GM12891 (cell line): ENCODE data around the gene UVSSA.
A peak's percentile ranks its signal among the peaks of the same experiment; 100 is the strongest.

Experiments
- DNase-seq: peaks from one replicate; pipeline ENCODE4 v3.0.0; 2011; ENCODE audit warnings: low spot score; ENCODE audit not compliant: insufficient read length
- FAIRE-seq: peaks from 2 replicates; lab custom pipeline; 2011; peaks lifted over from hg19 to GRCh38; lab: Jason Lieb, UNC
- PAX5 ChIP-seq: IDR thresholded peaks from 2 replicates; pipeline ENCODE4 v1.6.1; 2011; ENCODE audit warnings: low read length, moderate library complexity, mild to moderate bottlenecking; ENCODE audit not compliant: insufficient read depth, severe bottlenecking
- POLR2A ChIP-seq: IDR thresholded peaks from 2 replicates; pipeline ENCODE4 v1.6.1; 2011; ENCODE audit warnings: low read depth, low read length, control low read depth
- POLR2AphosphoS5 ChIP-seq: IDR thresholded peaks from 2 replicates; pipeline ENCODE4 v1.6.1; 2011; ENCODE audit warnings: low read depth, low read length, control low read depth
- POU2F2 ChIP-seq: IDR thresholded peaks from 2 replicates; pipeline ENCODE4 v1.6.1; 2011; ENCODE audit warnings: low read depth, mild to moderate bottlenecking, control low read depth, low read length, moderate library complexity
- SPI1 ChIP-seq: IDR thresholded peaks from 2 replicates; pipeline ENCODE4 v1.6.1; 2011; ENCODE audit warnings: low read depth, low read length, control low read depth
- TAF1 ChIP-seq: IDR thresholded peaks from 2 replicates; pipeline ENCODE4 v1.6.1; 2011; ENCODE audit warnings: low read depth, low read length, control low read depth

The UVSSA gene

DNA sequence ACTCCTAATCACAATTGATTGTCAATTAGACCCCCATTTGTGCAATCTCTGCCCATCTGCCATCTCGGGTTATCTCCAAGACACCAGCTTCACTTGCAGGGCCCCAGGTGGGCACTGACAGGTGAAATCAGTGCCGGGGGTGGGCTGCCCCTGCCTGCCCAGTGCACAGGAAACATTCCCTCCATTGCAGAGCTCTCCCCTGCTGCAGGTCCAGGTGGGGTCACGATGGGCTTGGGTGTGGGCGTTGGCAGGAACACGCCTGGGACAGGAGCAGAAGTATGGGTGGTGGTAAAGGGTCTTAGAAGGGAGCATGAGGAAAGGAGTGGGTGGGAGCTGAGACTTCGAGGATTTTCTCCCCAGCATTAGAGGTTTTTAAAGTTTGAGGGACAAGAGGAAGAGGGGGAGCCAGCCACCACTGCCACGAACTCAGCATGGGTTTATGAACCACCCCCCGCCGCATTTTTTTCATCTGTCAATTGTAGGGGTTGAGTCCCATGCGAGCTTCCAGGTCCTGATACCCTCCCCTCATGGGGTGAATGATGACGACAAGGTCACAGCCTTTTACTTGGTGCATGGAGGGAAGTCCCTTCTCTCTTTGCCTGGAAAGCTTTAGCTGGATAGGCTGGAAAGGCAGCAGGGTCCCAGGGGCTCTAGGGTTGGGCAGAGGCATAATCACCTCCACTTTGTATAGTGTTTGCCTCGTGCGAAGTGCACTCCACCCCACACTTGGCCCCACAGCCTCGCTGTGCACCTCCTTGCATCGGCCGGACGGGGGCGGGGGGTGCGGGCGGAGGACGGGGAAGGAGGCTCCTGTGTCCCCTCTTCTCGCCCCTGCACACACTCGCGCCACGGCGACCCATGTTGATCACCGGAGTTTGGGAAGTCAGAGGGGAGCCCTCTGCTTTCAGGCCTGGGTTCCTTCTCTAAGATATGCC, 62.8 kb downstream of the UVSSA start:
- TF ChIP-seq PAX5 (no peak), POLR2AphosphoS5 (no peak), POU2F2 (no peak), TAF1 (no peak), POLR2A (no peak), SPI1 (no peak)
- DNase-seq = peak; percentile 25
- no peak for FAIRE-seq

DNA sequence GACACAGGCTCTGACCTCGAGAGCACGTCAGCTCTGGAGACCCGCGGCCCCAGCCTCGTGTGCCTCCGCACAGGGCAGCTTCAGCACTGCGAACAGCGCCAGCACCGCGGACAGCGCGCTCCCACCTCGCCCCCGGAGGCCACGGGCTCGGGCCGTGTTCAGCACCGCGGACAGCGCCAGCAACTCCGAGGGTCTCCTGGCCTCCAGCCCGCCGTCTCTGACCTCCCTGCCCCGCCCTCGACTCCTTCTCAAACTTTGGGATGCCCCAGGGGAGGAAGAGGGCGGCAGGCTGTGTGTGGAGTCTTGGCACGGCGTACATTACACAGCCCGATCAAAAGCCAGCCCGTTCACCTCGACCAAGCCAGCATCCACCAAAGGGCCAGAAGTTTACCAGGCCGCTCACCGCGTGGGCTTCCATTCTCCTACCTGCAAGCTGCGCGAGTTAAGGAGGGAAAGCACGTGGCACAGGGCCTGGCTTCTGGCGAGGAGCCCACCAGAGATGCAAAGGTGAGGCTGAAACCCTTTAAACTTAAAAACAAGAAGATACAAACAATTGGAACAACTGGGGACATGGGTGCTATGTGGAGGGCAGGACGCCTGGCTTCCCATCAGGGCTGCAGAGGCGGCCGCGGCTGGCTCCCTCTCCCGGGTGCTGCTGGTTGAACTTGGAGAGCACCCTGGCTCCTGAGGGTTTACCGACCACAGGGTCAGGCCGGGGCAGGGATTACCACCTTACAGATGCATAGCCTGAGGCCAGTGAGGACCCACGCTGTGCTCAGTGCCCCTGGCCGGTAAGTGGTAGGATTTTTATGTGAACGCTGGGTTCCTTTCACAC, 63.7 kb downstream of the UVSSA start:
- FAIRE-seq (no peak), DNase-seq (peak; percentile 59)

DNA sequence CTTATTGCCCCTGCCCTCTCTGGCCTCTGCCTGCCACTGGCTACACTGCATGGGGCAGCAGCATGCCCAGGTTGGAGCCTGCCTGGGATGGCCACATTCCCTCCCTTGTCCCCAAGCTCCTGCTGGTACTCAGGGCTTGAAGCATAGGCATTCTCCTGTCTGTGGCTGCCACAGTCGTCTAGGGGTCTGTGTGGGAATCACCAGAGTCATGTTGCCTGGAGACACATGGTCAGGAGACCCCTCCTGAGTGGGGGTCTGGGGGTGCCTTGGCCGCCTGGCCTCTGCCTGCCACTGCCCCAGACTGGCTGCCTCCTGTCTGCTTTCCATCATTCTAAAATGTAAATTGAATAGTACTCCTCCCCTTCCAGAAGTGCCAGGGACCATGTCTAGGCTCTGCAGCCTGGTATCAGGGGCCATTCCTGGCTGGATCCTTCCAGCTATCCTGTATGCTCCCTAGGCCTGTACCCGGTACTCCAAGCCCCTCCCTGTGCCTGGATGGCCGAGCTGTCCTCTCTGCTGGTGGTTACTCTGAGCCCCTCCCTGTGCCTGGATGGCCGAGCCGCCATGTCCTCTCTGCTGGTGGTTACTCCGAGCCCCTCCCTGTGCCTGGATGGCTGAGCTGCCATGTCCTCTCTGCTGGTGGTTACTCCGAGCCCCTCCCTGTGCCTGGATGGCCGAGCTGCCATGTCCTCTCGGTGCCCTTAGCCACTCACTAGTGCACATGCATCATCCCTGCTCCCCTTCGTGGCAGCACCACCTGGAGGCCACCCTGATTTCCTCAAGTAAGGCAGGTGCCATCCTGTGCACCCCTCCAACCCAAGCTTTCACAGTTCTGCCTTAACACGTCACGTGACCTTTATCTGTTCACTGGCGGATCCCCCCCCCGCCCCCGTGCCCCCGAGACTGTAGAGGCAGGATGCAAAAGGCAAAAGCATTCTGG, 64.7 kb downstream of the UVSSA start:
- FAIRE-seq (no peak), DNase-seq (peak; percentile 28)
- TF ChIP-seq POLR2A (no peak), TAF1 (no peak), SPI1 (no peak), POLR2AphosphoS5 (no peak), POU2F2 (no peak), PAX5 (no peak)

More for the DNA sequence above, 63.7 kb downstream of the UVSSA start:
- TF ChIP-seq POU2F2 (no peak), TAF1 (no peak), POLR2AphosphoS5 (no peak), POLR2A (no peak), PAX5 (no peak), SPI1 (no peak)

DNA sequence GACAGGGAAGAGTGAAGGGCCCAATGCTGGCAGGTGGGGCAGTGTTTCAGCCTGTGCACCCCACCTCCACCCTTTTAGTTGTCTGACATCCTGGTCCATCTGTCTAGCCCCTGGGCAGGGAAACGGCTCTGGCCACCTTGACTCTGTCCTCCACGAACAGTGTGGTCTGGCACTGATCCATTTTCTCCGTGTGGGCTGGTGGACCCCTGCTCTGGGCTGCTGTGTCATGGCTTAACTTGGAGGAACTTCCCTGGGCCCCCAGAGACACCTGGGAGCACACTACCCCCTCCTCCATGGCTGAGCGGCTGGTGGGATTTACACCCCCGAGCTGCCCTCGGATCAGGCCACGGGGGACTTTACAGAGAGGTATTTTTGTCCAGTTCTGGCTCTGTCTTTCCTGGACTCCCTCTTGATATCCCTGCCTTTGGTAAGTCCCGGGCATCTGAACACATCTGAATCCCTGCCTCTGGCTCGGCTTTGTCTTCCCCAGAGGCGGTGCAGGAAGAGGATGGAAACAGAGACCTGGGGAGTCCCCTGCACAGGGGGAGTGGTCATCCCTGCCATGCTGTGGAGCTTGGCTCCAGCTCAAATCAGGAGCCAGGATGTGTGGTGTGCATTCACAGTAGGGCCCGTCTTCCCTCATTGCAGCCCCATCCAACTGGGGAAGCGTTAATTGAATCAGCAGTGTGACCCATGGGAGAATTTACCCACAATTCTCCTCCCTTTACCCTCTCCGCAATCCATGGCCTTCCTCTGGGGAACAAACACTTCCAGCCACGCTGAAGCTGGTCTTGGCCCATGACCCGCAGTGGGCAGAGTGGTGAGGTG, 65.6 kb downstream of the UVSSA start:
- FAIRE-seq = no peak
- DNase-seq = no peak
- no peak for TF ChIP-seq POU2F2
- TF ChIP-seq TAF1 = no peak
- TF ChIP-seq POLR2A = no peak
- TF ChIP-seq SPI1 = no peak
- no peak for TF ChIP-seq POLR2AphosphoS5
- TF ChIP-seq PAX5 = no peak

DNA sequence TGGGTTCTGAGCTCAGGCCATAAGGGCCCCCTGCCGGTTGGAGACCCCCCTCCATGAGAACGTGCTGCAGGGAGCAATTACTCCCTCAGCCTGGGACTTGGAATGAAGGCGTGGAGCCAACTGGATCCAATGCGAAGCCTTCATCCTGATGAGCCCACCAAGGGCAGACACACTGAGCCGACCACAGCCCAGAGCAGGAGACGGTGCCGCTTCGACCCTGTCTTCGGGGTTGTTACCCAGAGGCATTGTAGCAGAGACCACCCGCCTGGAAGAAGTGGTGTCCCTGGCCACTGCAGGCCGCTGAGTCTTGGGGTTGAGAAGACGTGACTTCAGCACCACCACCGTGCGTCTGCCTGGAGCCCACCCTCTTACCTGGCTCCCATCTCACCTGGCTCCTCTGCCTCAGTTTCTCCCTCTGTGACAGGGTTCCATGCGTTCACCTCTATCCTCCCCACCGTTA, 66.2 kb downstream of the UVSSA start:
- no peak for DNase-seq
- no peak for FAIRE-seq
- no peak for TF ChIP-seq POU2F2
- TF ChIP-seq SPI1 = no peak
- TF ChIP-seq TAF1 = no peak
- TF ChIP-seq POLR2A = no peak
- no peak for TF ChIP-seq POLR2AphosphoS5
- no peak for TF ChIP-seq PAX5

DNA sequence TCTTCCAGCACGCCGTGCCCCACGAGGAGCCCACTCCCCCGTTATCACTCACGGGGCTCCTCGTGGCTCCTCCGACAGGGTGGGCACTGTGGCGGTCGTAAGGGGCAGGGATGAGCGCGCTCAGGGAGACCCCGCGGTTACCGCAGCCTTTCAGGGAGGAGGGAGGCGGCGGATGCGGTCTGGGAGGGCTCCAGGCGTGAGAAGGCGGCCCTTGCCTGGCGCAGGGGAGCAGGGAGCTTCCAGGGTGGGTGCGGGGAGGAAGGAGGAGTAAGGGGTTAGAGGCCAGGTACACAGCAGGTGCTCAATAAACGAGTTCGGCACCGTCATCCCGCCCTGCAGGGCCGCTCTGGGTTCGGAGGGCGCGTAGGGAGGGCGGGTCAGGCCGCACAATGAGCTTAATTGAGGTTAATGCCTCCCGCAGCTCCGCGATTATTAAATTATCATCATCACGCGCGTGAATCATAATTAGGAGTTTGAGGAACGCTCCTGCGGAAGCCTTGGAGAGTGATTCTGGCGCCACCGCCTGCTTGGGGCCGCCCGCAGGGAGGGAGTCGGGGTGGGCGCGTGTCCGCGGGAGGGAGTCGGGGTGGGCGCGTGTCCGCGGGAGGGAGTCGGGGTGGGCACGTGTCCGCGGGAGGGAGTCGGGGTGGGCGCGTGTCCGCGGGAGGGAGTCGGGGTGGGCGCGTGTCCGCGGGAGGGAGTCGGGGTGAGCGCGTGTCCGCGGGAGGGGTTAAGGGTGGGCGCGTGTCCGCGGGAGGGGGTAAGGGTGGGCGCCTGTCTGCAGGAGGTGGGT, 66.9 kb downstream of the UVSSA start:
- no peak for FAIRE-seq
- TF ChIP-seq PAX5 (no peak), POU2F2 (no peak), TAF1 (no peak), POLR2AphosphoS5 (no peak), SPI1 (no peak), POLR2A (no peak)

DNA sequence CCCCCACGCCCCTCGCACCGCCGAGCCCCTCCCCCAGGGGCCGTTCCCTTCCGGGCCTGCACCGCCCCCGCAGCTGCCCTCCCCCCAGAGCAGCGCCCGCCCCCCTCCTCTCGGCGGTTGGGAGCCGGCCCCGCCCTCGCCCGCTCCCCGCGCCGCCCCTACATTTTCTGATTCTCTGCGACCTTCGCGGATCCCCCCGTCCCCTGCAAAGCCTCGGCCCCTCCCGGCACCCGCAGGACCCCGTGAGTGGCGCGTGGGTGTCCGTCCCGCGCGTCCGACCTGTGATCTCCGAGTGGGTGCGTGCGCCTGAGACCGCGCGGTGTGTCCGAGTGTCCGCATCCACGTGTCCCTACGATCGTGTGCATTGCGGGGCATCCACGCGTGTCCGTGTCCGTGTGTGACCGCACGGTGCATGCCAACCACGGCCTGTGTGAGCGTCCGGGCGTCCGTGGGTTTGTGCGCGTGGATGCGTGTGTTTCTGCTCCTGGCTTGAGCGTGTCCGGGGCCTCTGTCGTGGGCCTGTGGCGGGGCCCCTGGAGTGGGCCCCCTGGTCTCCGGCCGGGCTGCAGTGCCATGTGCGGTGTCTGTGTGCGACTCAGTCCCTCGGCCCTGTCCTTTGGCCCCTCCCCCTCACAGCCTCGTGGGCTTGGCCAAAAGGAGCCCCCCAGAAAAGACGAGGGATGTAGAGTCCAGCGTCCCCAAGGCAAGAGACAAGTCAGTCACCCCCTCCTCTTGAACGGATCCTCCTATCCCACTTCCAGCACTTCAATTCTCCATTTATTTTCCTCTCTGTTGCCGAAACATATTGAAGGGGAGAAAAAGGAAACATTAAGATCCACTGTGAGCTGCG, 68.0 kb downstream of the UVSSA start:
- no peak for FAIRE-seq
- no peak for DNase-seq
- no peak for TF ChIP-seq TAF1
- no peak for TF ChIP-seq POLR2A
- TF ChIP-seq PAX5 = no peak
- no peak for TF ChIP-seq SPI1
- TF ChIP-seq POU2F2 = no peak
- TF ChIP-seq POLR2AphosphoS5 = no peak

More for the DNA sequence above, 66.9 kb downstream of the UVSSA start:
- no peak for DNase-seq
